Ectodermal cell (in vitro differentiated cells): ENCODE results near the gene SPRR1A.

Source experiments
- H3K27ac ChIP-seq: 2 replicates; pipeline ENCODE4 v1.7.0; 2013; ENCODE audit warnings: mild to moderate bottlenecking, low read depth, low read length; ENCODE audit not compliant: insufficient read depth, poor library complexity, severe bottlenecking
- H3K27me3 ChIP-seq: 2 replicates; pipeline ENCODE4 v1.7.0; 2013; ENCODE audit warnings: mild to moderate bottlenecking, low read length; ENCODE audit not compliant: insufficient read depth, control insufficient read depth, poor library complexity, severe bottlenecking
- H3K36me3 ChIP-seq: one replicate; pipeline ENCODE4 v1.7.0; 2013; ENCODE audit warnings: low read length; ENCODE audit not compliant: control insufficient read depth, insufficient read depth
- H3K4me1 ChIP-seq: one replicate; pipeline ENCODE4 v1.7.0; 2013; ENCODE audit warnings: low read length; ENCODE audit not compliant: control insufficient read depth, insufficient read depth
- H3K4me3 ChIP-seq: 2 replicates; pipeline ENCODE4 v1.7.0; 2013; ENCODE audit warnings: low read depth, low read length, control low read depth; ENCODE audit not compliant: insufficient read depth
- H3K9me3 ChIP-seq: 2 replicates; pipeline ENCODE4 v1.7.0; 2013; ENCODE audit warnings: mild to moderate bottlenecking, low read length, moderate library complexity; ENCODE audit not compliant: control insufficient read depth
- WGBS, 2 experiments: methylation state at CpG; one replicate each; pipeline ENCODE4 v1.1.7; 2013; ENCODE audit warnings: missing lambda C conversion rate in 2 of 2; 5-methylcytosine and 5-hydroxymethylcytosine counted together

SPRR1A gene

GRCh38 chr1:152970495-152970894, 13.4 kb upstream of the SPRR1A start, which contains the start of gene SPRR4:
Gene SPRR4 (plus strand): TSS chr1:152970648. CDS start chr1:152971891, 1,243 bp downstream.
- no peaks in the 10 kb centered on the region for H3K27me3 ChIP-seq
- no peaks in the 10 kb centered on the region for H3K36me3 ChIP-seq
- H3K27ac ChIP-seq, result no peak within 1 kb of the TSS
- WGBS, 2 experiments, result 85 to 87% methylated on average over 6 of the region's 6 CpGs
- no peaks in the 10 kb centered on the region for H3K4me1 ChIP-seq
- no peak within 1 kb of the TSS for H3K4me3 ChIP-seq
- H3K9me3 ChIP-seq, result peaks cover 5% of the 10 kb centered on the region

GRCh38 chr1:152972196-152972886, 11.5 kb upstream of the SPRR1A start:
- no peak overlapping the region for H3K4me3 ChIP-seq
- H3K27ac ChIP-seq, result no peak overlapping the region
- no peaks in the 10 kb centered on the region for H3K27me3 ChIP-seq
- no peaks in the 10 kb centered on the region for H3K36me3 ChIP-seq
- H3K4me1 ChIP-seq, result no peaks in the 10 kb centered on the region
- H3K9me3 ChIP-seq, result peaks cover 5% of the 10 kb centered on the region
- 72 to 74% methylated on average over 4 of the region's 4 CpGs for WGBS, 2 experiments

GRCh38 chr1:152976688-152977087, 7.2 kb upstream of the SPRR1A start:
- Histone ChIP-seq H3K4me1 (no peaks in the 10 kb centered on the region), H3K27ac (no peak overlapping the region), H3K9me3 (peaks cover 5% of the 10 kb centered on the region), H3K36me3 (no peaks in the 10 kb centered on the region), H3K27me3 (no peaks in the 10 kb centered on the region), H3K4me3 (no peak overlapping the region)
- 33 to 80% methylated on average over 1 of the region's 1 CpG for WGBS, 2 experiments

- no peak overlapping the region for H3K27ac ChIP-seq
- H3K27me3 ChIP-seq, result no peaks in the 10 kb centered on the region
- H3K9me3 ChIP-seq, result peaks cover 5% of the 10 kb centered on the region
- H3K4me1 ChIP-seq, result no peaks in the 10 kb centered on the region
- no peaks in the 10 kb centered on the region for H3K36me3 ChIP-seq
- H3K4me3 ChIP-seq, result no peak overlapping the region
These were observed 6.3 kb upstream of the SPRR1A start for GRCh38 chr1:152977614-152978013.

GRCh38 chr1:152980676-152981075, 3.2 kb upstream of the SPRR1A start:
- WGBS, 2 experiments, result 82 to 93% methylated on average over 1 of the region's 1 CpG
- H3K27me3 ChIP-seq, result no peaks in the 10 kb centered on the region
- H3K4me3 ChIP-seq, result no peak overlapping the region
- no peak overlapping the region for H3K27ac ChIP-seq
- H3K4me1 ChIP-seq, result no peaks in the 10 kb centered on the region
- H3K9me3 ChIP-seq, result no peaks in the 10 kb centered on the region
- H3K36me3 ChIP-seq, result no peaks in the 10 kb centered on the region

GRCh38 chr1:152981146-152981871, 2.6 kb upstream of the SPRR1A start:
- Histone ChIP-seq H3K27me3 (no peaks in the 10 kb centered on the region), H3K4me3 (no peak overlapping the region), H3K9me3 (no peaks in the 10 kb centered on the region), H3K27ac (no peak overlapping the region), H3K36me3 (no peaks in the 10 kb centered on the region), H3K4me1 (no peaks in the 10 kb centered on the region)
- WGBS, 2 experiments, result 79% methylated on average over 6 of the region's 6 CpGs

GRCh38 chr1:152982076-152982475, 1.8 kb upstream of the SPRR1A start:
- Histone ChIP-seq H3K27me3 (no peaks in the 10 kb centered on the region), H3K4me3 (no peak overlapping the region), H3K27ac (no peak overlapping the region), H3K4me1 (no peaks in the 10 kb centered on the region), H3K9me3 (no peaks in the 10 kb centered on the region), H3K36me3 (no peaks in the 10 kb centered on the region)
- 83 to 90% methylated on average over 4 of the region's 4 CpGs for WGBS, 2 experiments

- H3K4me3 ChIP-seq, result no peak overlapping the region
- H3K27ac ChIP-seq, result no peak overlapping the region
- no peaks in the 10 kb centered on the region for H3K9me3 ChIP-seq
- H3K36me3 ChIP-seq, result no peaks in the 10 kb centered on the region
- H3K4me1 ChIP-seq, result no peaks in the 10 kb centered on the region
- H3K27me3 ChIP-seq, result no peaks in the 10 kb centered on the region
These were observed 647 bp upstream of the SPRR1A start for GRCh38 chr1:152983234-152983633.

- WGBS, 2 experiments, result 75 to 88% methylated on average over 2 of the region's 2 CpGs
- no peaks in the 10 kb centered on the region for H3K9me3 ChIP-seq
These were observed 2.7 kb downstream of the SPRR1A start for GRCh38 chr1:152986578-152986977.

GRCh38 chr1:152993186-152993585, 9.3 kb downstream of the SPRR1A start:
- no peaks in the 10 kb centered on the region for H3K36me3 ChIP-seq
- 78% methylated on average over 6 of the region's 6 CpGs for WGBS, 2 experiments
- no peaks in the 10 kb centered on the region for H3K4me1 ChIP-seq
- H3K27me3 ChIP-seq, result no peaks in the 10 kb centered on the region
- H3K9me3 ChIP-seq, result no peaks in the 10 kb centered on the region
- H3K4me3 ChIP-seq, result no peak overlapping the region
- H3K27ac ChIP-seq, result no peak overlapping the region

More at GRCh38 chr1:152986578-152986977, 2.7 kb downstream of the SPRR1A start:
- Histone ChIP-seq H3K4me3 (no peak overlapping the region), H3K4me1 (no peaks in the 10 kb centered on the region), H3K27ac (no peak overlapping the region), H3K27me3 (no peaks in the 10 kb centered on the region), H3K36me3 (no peaks in the 10 kb centered on the region)
